HepG2 (cell line): ENCODE data around the gene SNRNP200. TPM values are rescaled to one million over a fixed set of nuclear protein-coding genes. Genes with fewer than 3 reads are reported as not detected.

ENCODE experiments used
- ATAC-seq: fragments of 200-7000 bp; cut with Tn5 transposase; 3 replicates; pipeline ENCODE4 v1.9.1; 2020; ENCODE audit warnings: mild to moderate bottlenecking, moderate library complexity
- BruUV-seq: library from RNA; stranded (reverse); fragments of 400-500 nt; replicated peaks from 2 replicates; lab custom pipeline; 2021; lab: Mats Ljungman, UMichigan
- CTCF ChIA-PET: fragments of 300-600 bp; formaldehyde crosslinking; extraction: SDS; loops from one replicate; lab custom pipeline; 2021; ENCODE audit warnings: low total read pairs, inconsistent platforms, low intra/inter-chr PET ratio; lab: Yijun Ruan, JAX
- POLR2A ChIA-PET: fragments of 350-600 bp; sonication (Branson Sonifier 250); formaldehyde crosslinking; loops from one replicate; lab custom pipeline; 2020; ENCODE audit warnings: antibody characterized with exemption, inconsistent platforms; lab: Yijun Ruan, JAX
- DNase-seq: peaks from one replicate; pipeline ENCODE4 v3.0.0-alpha.2; 2015; ENCODE audit warnings: low spot score
- FAIRE-seq: peaks from 3 replicates; lab custom pipeline; 2011; peaks lifted over from hg19 to GRCh38; lab: Jason Lieb, UNC
- H2AFZ ChIP-seq: one replicate; pipeline ENCODE4 v1.6.1; 2011; ENCODE audit warnings: low read length, inconsistent platforms
- H3K27ac ChIP-seq: fragments of 300-600 bp; 3 replicates; pipeline ENCODE4 v1.8.0; 2011; ENCODE audit warnings: mixed run types, mild to moderate bottlenecking, mixed read lengths, low read length, inconsistent platforms; ENCODE audit not compliant: insufficient read depth; ENCODE audit errors: extremely low read length
- H3K27me3 ChIP-seq, 2 experiments: fragments of 200-600 bp in 1 of 2; 2 replicates in 1 of 2; 3 replicates in 1 of 2; pipeline versions ENCODE4 v1.6.0 to v1.8.0; 2011; ENCODE audit warnings: low read length in 2 of 2, mild to moderate bottlenecking in 2 of 2, moderate library complexity in 2 of 2, inconsistent platforms in 1 of 2; ENCODE audit not compliant: insufficient read depth in 2 of 2, control insufficient read depth in 1 of 2
- H3K36me3 ChIP-seq, 2 experiments: fragments of 200-600 bp in 1 of 2; replicated peaks in 1 of 2; 2 replicates in 1 of 2; 3 replicates in 1 of 2; pipeline versions ENCODE4 v1.5.1 to v1.8.0; 2011; ENCODE audit warnings: low read length in 2 of 2, inconsistent platforms in 1 of 2; ENCODE audit not compliant: insufficient read depth in 2 of 2, control insufficient read depth in 1 of 2
- H3K4me1 ChIP-seq: 2 replicates; pipeline ENCODE4 v1.5.1; 2012; ENCODE audit warnings: low read length, inconsistent platforms; ENCODE audit not compliant: insufficient read depth
- H3K4me2 ChIP-seq: 2 replicates; pipeline ENCODE4 v1.6.0; 2011; ENCODE audit warnings: low read depth, low read length, inconsistent platforms
- H3K4me3 ChIP-seq, 3 experiments: fragments of 200-600 bp in 1 of 3; sonication (generic), shearing (Covaris generic) in 1 of 3; replicated peaks in 1 of 3; 2 replicates each; pipeline ENCODE4 v1.5.1; 2011 to 2016; ENCODE audit warnings: low read length in 3 of 3, inconsistent platforms in 2 of 3, low read depth in 2 of 3, mild to moderate bottlenecking in 2 of 3, control low read depth in 1 of 3, mixed read lengths in 1 of 3; ENCODE audit not compliant: insufficient read depth in 1 of 3
- H3K79me2 ChIP-seq: one replicate; pipeline ENCODE4 v1.6.1; 2011; ENCODE audit warnings: low read length, inconsistent platforms; ENCODE audit not compliant: insufficient read depth
- H3K9ac ChIP-seq: 2 replicates; pipeline ENCODE4 v1.6.0; 2011; ENCODE audit warnings: mild to moderate bottlenecking, low read depth, low read length, inconsistent platforms; ENCODE audit not compliant: insufficient read depth
- H3K9me3 ChIP-seq: 2 replicates; pipeline ENCODE4 v1.5.1; 2012; ENCODE audit warnings: mild to moderate bottlenecking, low read length
- H4K20me1 ChIP-seq: 2 replicates; pipeline ENCODE4 v1.6.0; 2011; ENCODE audit warnings: inconsistent platforms, mild to moderate bottlenecking, low read length, moderate library complexity; ENCODE audit not compliant: insufficient read depth
- CSRNP2 ChIP-seq: sonication (generic); formaldehyde crosslinking; conservative IDR thresholded peaks from 2 replicates; pipeline ENCODE4 v1.8.0; 2022; ENCODE audit warnings: low read depth, missing genetic modification reagents
- FOXK1 ChIP-seq: sonication (generic); formaldehyde crosslinking; IDR thresholded peaks from 2 replicates; pipeline ENCODE4 v1.4.0; 2020; ENCODE audit warnings: low read depth, missing genetic modification reagents, borderline replicate concordance
- KAT8 ChIP-seq: IDR thresholded peaks from 2 replicates; pipeline ENCODE4 v1.6.1; 2016; ENCODE audit warnings: missing genetic modification reagents, missing compliant biosample characterization
- MLLT10 ChIP-seq: sonication (generic); formaldehyde crosslinking; IDR thresholded peaks from 2 replicates; pipeline ENCODE4 v1.4.0; 2020; ENCODE audit warnings: missing genetic modification reagents
- RXRA ChIP-seq: sonication (generic); formaldehyde crosslinking; IDR thresholded peaks from 2 replicates; pipeline ENCODE4 v1.5.1; 2020; ENCODE audit warnings: missing genetic modification reagents
- ZFP62 ChIP-seq: sonication (generic); formaldehyde crosslinking; IDR thresholded peaks from 2 replicates; pipeline ENCODE4 v1.4.0; 2020; ENCODE audit warnings: missing genetic modification reagents
- ZNF460 ChIP-seq: sonication (generic); formaldehyde crosslinking; IDR thresholded peaks from 2 replicates; pipeline ENCODE4 v1.5.1; 2020; ENCODE audit warnings: missing genetic modification reagents, mild to moderate bottlenecking, borderline replicate concordance
- ZNF607 ChIP-seq: sonication (generic); formaldehyde crosslinking; IDR thresholded peaks from 2 replicates; pipeline ENCODE4 v1.5.1; 2020; ENCODE audit warnings: missing genetic modification reagents, mild to moderate bottlenecking, borderline replicate concordance
- ZNF850 ChIP-seq: sonication (generic); formaldehyde crosslinking; conservative IDR thresholded peaks from 2 replicates; pipeline ENCODE4 v1.9.0; 2021; ENCODE audit warnings: mild to moderate bottlenecking, missing genetic modification reagents
- WGBS: methylation state at CpG from one replicate; pipeline ENCODE4 v1.1.6; 2017; ENCODE audit warnings: low lambda C conversion rate; 5-methylcytosine and 5-hydroxymethylcytosine counted together
- in situ Hi-C: cut with HindIII; loops from 2 replicates; pipeline ENCODE4 v1.10.0; 2017; ENCODE audit warnings: low pct_unique_long_range_greater_than_20kb; ENCODE audit not compliant: extremely low pct_ligation_motif_present
- intact Hi-C: fragments of 100-400 bp; cut with micrococcal nuclease; formaldehyde crosslinking; loops from one replicate; pipeline ENCODE4 v1.10.0; 2022; ENCODE audit not compliant: unreplicated experiment
- polyA plus RNA-seq, 8 experiments: library from polyadenylated mRNA; depleted of rRNA in 3 of 8; stranded (reverse) in 7 of 8; unstranded in 1 of 8; fragments of >200 nt; fragmentation: Illumina TruSeq in 4 of 8; extraction: Trizol in 4 of 8; gene quantifications; 2 replicates each; pipeline versions ENCODE4 v1.2.1 to v1.2.3, GENCODE V29; 2011 to 2016; ENCODE audit warnings: low read depth in 4 of 8, missing spikeins in 1 of 8, mixed read lengths in 1 of 8; ENCODE audit not compliant: insufficient read depth in 1 of 8
- total RNA-seq, 5 experiments: library from RNA; depleted of rRNA; stranded (reverse); fragments of >200 nt; fragmentation: Illumina TruSeq; extraction: Trizol; gene quantifications; 2 replicates each; pipeline ENCODE4 v1.2.3, GENCODE V29; 2016; ENCODE audit warnings: low read depth in 1 of 5

The SNRNP200 gene
- total and polyA plus RNA-seq, 2 of the 13 experiments (the other 11 are each of a cell fraction or from before 2014, with no cell fraction given) = 99.0 to 232 TPM

- Histone ChIP-seq H3K4me1 (peaks cover 47% of the 10 kb centered on the region), H3K9me3 (no peaks in the 10 kb centered on the region), H3K4me2 (no peak overlapping the region), H3K4me3 (no peak overlapping the region), H3K27ac (no peak overlapping the region), H3K79me2 (peaks cover 29% of the 10 kb centered on the region), H3K36me3 (peaks cover 26 to 54% of the 10 kb centered on the region in 2 experiments), H4K20me1 (no peaks in the 10 kb centered on the region), H3K9ac (no peak overlapping the region), H3K27me3 (no peaks in the 10 kb centered on the region), H2AFZ (no peak overlapping the region)
- FAIRE-seq = no peak
- WGBS = 97% methylated on average over 11 of the region's 11 CpGs
- no peak for DNase-seq
- ChIA-PET POLR2A (interaction anchor here (1.3 to 6.5 kb wide), 3 partner anchors 13 to 46 kb away, joined by 6 to 35 read pairs (median 9); partner anchors contain the start of genes CIAO1, STARD7 and TMEM127), CTCF (interaction anchor here (2.4 to 3.2 kb wide), 2 partner anchors 10 to 13 kb away, joined by 16 to 19 read pairs; partner anchors contain the start of genes CIAO1 and TMEM127)
- no peak for TF ChIP-seq FOXK1
- no peak for TF ChIP-seq CSRNP2 (CRISPR knock-in tag)
- no peak for TF ChIP-seq KAT8 (CRISPR knock-in tag)
- TF ChIP-seq ZNF460 = no peak
- TF ChIP-seq MLLT10 (CRISPR knock-in tag) = no peak
- TF ChIP-seq ZNF607 = no peak
- TF ChIP-seq ZNF850 (CRISPR knock-in tag) = no peak
- no peak for TF ChIP-seq RXRA (CRISPR knock-in tag)
- no peak for TF ChIP-seq ZFP62 (CRISPR knock-in tag)
- intact Hi-C loops (loop anchor here (5.0 kb wide), 1 partner anchor 253 kb away; the partner anchor contains the start of gene NEURL3), in situ Hi-C loops (no loop called here)
- ATAC-seq = no peak
- no TSS peak for BruUV-seq
Observed at GRCh38 chr2:96254571-96254970, 50.8 kb downstream of the SNRNP200 start.
